GM18499 (cell line): ENCODE data around the gene DXO.
"Not testable (repeated sequence)": the region's sequence is repeated elsewhere in the genome, so short reads cannot be mapped to it uniquely, and the experiment has no call there.

Experiments
- ATAC-seq: cut with Tn5 transposase; IDR thresholded peaks from one replicate; pipeline ENCODE4 v1.9.1; 2021; ENCODE audit warnings: moderate number of reproducible peaks; ENCODE audit not compliant: insufficient read depth, unreplicated experiment

DXO gene

DNA sequence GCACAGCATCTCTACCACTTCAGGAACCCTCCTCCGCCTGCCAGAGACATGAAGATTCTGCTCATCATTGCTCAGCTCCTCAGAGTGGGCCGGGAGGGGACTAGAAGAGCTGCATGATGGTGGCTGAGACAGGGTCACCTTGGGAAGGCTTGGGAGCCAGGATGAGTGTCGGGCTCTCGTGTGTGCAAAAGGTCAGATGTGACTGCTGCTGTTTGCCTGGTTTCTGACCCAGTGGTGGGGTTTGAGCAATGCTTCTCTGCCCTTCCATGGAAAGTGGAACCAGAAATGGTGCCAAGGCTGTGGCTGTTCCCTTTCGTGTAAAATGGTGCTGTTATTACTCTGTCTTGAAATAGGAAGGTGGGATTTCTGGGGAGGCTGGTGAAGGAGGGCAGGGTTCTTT, 9.1 kb upstream of the DXO start:
- ATAC-seq: not testable (repeated sequence)

DNA sequence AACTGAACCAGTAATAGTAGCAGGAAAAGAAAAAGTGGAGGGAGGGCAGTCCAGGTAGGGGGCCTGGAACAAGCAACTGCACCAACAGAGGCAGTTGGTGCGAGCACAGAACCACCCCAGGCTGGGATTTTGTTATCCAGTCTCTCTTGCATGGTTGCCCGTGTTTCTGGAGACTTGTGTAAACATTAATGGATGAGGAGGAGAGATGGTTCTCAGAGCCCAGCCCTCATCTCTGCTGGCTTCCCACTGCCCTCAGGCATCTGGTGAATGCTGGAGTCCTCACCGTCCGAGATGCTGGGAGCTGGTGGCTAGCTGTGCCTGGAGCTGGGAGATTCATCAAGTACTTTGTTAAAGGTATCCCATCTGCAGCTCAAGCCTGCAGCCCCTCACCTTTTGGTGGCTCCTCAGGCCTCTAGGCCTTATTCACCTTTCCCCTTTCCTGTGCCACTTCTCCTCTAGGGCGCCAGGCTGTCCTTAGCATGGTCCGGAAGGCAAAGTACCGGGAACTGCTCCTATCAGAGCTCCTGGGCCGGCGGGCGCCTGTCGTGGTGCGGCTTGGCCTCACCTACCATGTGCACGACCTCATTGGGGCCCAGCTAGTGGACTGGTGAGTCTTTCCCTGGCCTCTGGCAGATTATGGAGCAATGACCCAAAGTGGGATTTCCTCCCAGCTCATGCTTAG, 8.4 kb upstream of the DXO start:
- not testable (repeated sequence) for ATAC-seq

GRCh38 chr6:31979238-31979898, 7.4 kb upstream of the DXO start:
- ATAC-seq: no peak

GRCh38 chr6:31978831-31979230, 6.9 kb upstream of the DXO start:
- no peak for ATAC-seq

DNA sequence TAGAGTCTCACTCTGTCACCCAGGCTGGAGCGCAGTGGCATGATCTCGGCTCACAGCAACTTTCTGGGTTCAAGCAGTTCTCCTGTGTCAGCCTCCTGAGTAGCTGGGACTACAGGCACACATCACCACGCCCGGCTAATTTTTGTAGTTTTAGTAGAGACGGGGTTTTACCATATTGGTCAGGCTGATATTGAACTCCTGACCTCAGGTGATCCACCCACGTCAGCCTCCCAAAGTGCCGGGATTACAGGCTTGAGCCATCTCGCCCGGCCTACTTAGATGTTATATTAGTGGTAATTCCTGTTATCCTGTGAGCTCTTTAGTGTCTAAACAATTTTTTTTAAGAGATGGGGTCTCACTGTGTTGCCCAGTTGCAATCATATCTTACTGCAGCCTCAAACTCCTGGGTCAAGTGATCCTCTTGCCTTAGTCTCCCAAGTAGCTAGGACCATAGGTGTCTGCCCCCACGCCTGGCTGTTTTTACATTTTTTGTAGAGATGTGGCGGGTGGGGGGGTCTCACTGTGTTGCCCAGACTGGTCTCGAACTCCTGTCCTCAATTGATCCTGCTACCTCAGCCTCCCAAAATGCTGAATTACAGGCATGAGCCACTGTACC, 6.0 kb upstream of the DXO start:
- ATAC-seq: no peak

- ATAC-seq: not testable (repeated sequence)
Observed at GRCh38 chr6:31976065-31976464, 4.1 kb upstream of the DXO start.

GRCh38 chr6:31972709-31973350, 892 bp upstream of the DXO start:
- no peak for ATAC-seq

- ATAC-seq: no peak
Observed at GRCh38 chr6:31971279-31971992, 502 bp downstream of the DXO start.

GRCh38 chr6:31970604-31971271, 1.2 kb downstream of the DXO start:
- no peak for ATAC-seq

- no peak for ATAC-seq
Observed at GRCh38 chr6:31969712-31970603, 2.0 kb downstream of the DXO start.

DNA sequence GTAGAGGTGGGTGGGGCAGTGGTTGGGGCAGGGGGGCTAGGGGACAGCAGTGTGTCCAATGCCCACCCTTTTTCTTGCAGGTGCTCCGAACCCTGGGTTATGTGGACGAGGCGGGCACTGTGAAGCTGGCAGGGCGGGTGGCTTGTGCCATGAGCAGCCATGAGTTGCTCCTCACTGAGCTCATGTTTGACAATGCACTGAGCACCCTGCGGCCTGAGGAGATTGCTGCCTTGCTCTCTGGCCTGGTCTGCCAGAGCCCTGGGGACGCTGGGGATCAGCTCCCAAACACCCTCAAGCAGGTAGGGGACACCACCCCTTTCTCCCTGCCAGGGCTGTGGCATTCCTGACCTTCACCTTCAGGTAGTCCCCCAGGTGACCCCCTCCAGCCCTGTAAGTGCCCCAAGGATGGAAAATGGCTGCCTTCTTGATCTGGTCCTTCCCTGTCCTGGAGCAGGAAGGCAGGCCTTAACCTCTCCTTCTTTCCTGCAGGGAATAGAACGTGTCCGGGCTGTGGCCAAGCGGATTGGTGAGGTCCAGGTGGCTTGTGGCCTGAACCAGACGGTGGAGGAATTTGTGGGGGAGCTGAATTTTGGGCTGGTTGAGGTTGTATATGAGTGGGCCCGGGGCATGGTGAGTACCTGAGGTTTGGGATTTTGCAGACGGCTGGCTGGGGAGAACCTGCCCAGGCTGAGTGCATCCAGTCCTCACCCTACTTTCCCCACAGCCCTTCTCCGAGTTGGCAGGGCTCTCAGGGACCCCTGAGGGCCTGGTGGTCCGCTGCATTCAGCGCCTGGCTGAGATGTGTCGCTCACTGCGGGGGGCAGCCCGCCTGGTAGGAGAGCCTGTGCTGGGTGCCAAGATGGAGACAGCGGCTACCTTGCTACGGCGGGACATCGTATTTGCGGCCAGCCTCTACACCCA, 2.9 kb downstream of the DXO start:
- ATAC-seq: no peak

DNA sequence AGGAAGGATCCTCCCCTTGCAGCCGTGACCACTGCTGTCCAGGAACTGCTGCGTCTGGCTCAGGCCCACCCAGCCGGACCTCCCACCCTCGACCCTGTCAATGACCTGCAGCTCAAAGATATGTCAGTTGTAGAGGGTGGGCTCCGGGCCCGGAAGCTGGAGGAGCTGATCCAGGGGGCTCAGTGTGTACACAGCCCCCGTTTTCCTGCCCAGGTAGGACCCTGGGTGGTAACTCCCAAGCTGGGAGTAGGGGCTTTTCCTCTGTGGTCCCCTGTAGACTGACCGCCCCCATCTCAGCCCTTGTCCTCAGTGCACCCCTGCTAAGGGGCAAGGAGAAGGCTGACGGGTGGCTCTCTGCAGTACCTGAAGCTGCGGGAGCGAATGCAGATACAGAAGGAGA, 3.6 kb downstream of the DXO start:
- ATAC-seq: no peak

GRCh38 chr6:31967926-31968320, 4.0 kb downstream of the DXO start:
- ATAC-seq: no peak

DNA sequence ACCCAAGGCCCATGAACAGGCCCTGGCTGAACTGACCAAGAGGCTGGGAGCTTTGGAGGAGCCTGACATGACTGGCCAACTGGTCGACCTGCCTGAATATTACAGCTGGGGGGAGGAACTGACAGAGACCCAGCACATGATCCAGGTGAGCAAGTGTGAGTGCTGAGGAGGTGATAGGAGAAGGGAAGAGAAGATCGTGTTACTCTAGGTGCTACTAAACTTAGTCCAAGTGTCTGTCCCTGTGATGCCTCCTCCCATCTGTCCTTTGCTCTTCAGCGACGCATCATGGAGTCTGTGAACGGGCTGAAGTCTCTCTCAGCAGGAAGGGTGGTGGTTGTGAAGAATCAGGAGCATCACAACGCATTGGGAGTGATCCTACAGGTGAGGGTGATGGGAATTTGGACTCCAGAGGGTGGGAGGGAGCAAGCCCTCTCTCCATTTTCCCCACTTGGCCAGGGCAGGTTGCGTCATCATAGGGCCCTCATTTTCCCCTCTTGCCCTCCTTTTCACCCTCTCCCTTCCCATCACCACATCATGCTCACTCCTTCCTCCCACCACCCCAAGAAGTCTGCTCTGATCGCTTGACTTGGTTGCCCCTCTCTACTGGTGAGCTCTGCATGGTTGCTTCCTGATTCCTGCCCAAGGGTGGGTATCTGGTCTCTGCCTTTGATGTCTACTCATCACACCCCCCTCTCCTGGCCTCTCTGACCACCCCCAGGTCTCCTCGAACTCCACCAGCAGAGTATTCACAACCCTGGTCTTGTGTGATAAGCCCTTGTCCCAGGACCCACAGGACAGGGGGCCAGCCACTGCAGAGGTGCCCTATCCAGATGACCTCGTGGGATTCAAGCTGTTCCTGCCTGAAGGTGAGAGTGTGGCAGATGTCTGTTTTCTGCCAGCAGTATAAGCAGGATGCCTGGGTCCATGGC, 4.7 kb downstream of the DXO start:
- no peak for ATAC-seq

- no peak for ATAC-seq
Observed at GRCh38 chr6:31966506-31966905, 5.4 kb downstream of the DXO start.

DNA sequence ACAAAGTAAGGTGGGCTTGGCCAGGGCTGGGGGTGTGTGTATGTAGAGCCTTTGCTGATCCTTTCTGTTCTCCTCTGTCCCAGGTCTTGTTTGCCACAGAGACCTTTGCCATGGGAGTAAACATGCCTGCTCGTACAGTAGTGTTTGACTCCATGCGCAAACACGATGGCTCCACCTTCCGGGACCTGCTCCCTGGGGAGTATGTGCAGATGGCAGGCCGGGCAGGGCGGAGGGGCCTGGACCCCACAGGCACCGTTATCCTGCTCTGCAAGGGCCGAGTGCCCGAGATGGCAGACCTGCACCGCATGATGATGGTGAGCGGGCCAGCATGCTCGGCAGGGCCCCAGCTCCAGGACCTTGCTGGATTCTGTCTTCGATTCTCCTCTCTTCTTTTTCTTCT, 6.2 kb downstream of the DXO start:
- no peak for ATAC-seq

GRCh38 chr6:31963921-31964320, 8.0 kb downstream of the DXO start:
- ATAC-seq: no peak
